HUES64 (cell line): ENCODE measurements around the gene YBX1.
"Not testable (repeated sequence)": the region's sequence is repeated elsewhere in the genome, so short reads cannot be mapped to it uniquely, and the experiment has no call there.

ENCODE experiments used
- H3K27ac ChIP-seq: 2 replicates; pipeline ENCODE4 v1.7.0; 2013; ENCODE audit warnings: low read depth, low read length, inconsistent platforms
- H3K27me3 ChIP-seq: 2 replicates; pipeline ENCODE4 v1.6.1; 2013; ENCODE audit warnings: mild to moderate bottlenecking, low read length; ENCODE audit not compliant: insufficient read depth
- H3K36me3 ChIP-seq: 2 replicates; pipeline ENCODE4 v1.6.1; 2013; ENCODE audit warnings: mild to moderate bottlenecking, low read length; ENCODE audit not compliant: insufficient read depth
- H3K4me1 ChIP-seq: 2 replicates; pipeline ENCODE4 v1.6.1; 2013; ENCODE audit warnings: mild to moderate bottlenecking, low read length, moderate library complexity; ENCODE audit not compliant: insufficient read depth
- H3K4me3 ChIP-seq: 2 replicates; pipeline ENCODE4 v1.5.1; 2013; ENCODE audit warnings: mild to moderate bottlenecking, low read length, moderate library complexity
- H3K9ac ChIP-seq: 2 replicates; pipeline ENCODE4 v1.6.1; 2013; ENCODE audit warnings: mild to moderate bottlenecking, low read depth, low read length
- H3K9me3 ChIP-seq: 2 replicates; pipeline ENCODE4 v1.6.1; 2013; ENCODE audit warnings: low read depth, low read length; ENCODE audit not compliant: insufficient read depth
- WGBS: fragments of 150-250, 120-280 bp; methylation state at CpG from one replicate; pipeline ENCODE4 v1.1.7; 2013; ENCODE audit warnings: missing lambda C conversion rate; 5-methylcytosine and 5-hydroxymethylcytosine counted together

The YBX1 gene

DNA sequence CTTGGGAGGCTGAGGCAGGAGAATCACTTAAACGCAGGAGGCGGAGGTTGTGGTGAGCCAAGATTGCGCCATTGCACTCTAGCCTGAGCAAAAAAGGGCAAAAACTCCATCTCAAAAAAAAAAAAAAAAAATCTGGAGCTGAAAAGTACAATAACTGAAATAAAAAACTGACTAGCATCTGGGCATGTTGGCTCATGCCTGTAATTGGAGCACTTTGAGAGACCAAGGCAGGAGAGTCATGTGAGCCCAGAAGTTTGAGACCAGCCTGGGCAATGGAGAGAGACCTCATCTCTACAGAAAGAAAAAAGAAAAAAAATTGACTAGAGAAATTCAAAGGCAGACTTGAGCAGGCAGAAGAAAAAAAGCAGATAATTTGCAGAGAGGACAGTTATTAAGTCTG, 39.7 kb downstream of the YBX1 start:
- Histone ChIP-seq H3K27ac (no peak overlapping the region), H3K27me3 (no peaks in the 10 kb centered on the region), H3K9me3 (no peaks in the 10 kb centered on the region), H3K36me3 (peaks cover 3% of the 10 kb centered on the region; the same call in 1 of the 2 replicates), H3K4me3 (no peak overlapping the region), H3K4me1 (no peaks in the 10 kb centered on the region), H3K9ac (no peak overlapping the region)
- 100% methylated on average over 3 of the region's 3 CpGs for WGBS

DNA sequence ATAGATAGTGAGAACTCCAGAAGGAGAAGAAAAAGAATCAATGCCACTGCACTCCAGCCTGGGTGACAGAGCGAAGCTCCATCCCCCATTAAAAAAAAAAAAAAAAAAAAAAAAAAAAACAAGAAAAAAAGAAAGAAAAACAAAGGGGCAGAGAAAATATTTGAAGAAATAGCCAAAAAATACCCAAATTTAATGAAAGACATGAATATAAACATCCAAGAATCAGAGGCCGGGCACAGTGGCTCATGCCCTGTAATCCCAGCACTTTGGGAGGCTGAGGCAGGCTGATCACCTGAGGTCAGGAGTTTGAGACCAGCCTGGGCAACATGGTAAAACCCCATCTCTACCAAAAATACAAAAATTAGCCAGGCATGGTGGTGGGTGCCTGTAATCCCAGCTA, 40.2 kb downstream of the YBX1 start:
- H3K4me1 ChIP-seq, H3K36me3 ChIP-seq, H3K27me3 ChIP-seq, H3K9me3 ChIP-seq, H3K27ac ChIP-seq, H3K9ac ChIP-seq, H3K4me3 ChIP-seq: not testable (repeated sequence)
- WGBS: 96% methylated on average over 1 of the region's 2 CpGs

GRCh38 chr1:42723511-42723910, 41.3 kb downstream of the YBX1 start:
- Histone ChIP-seq H3K4me3 (no peak overlapping the region), H3K9ac (no peak overlapping the region)

GRCh38 chr1:42725820-42726219, 43.6 kb downstream of the YBX1 start:
- WGBS: 98% methylated on average over 4 of the region's 4 CpGs
- H3K9ac ChIP-seq, H3K27ac ChIP-seq, H3K9me3 ChIP-seq, H3K36me3 ChIP-seq, H3K4me1 ChIP-seq, H3K27me3 ChIP-seq, H3K4me3 ChIP-seq: not testable (repeated sequence)

More at GRCh38 chr1:42723511-42723910, 41.3 kb downstream of the YBX1 start:
- no peaks in the 10 kb centered on the region for H3K9me3 ChIP-seq
- H3K27ac ChIP-seq: no peak overlapping the region
- WGBS: 86% methylated on average over 6 of the region's 6 CpGs
- H3K36me3 ChIP-seq: 0 out of 2 replicates have a peak, but pooled peaks cover 3% of the 10 kb centered on the region
- no peaks in the 10 kb centered on the region for H3K4me1 ChIP-seq
- no peaks in the 10 kb centered on the region for H3K27me3 ChIP-seq

GRCh38 chr1:42730002-42730401, 47.8 kb downstream of the YBX1 start:
- Histone ChIP-seq H3K9me3 (no peaks in the 10 kb centered on the region), H3K4me1 (no peaks in the 10 kb centered on the region; the same call in 1 of the 2 replicates), H3K9ac (no peak overlapping the region), H3K27me3 (no peaks in the 10 kb centered on the region), H3K36me3 (no peaks in the 10 kb centered on the region), H3K27ac (no peak overlapping the region), H3K4me3 (no peak overlapping the region)
- 79% methylated on average over 3 of the region's 3 CpGs for WGBS

DNA sequence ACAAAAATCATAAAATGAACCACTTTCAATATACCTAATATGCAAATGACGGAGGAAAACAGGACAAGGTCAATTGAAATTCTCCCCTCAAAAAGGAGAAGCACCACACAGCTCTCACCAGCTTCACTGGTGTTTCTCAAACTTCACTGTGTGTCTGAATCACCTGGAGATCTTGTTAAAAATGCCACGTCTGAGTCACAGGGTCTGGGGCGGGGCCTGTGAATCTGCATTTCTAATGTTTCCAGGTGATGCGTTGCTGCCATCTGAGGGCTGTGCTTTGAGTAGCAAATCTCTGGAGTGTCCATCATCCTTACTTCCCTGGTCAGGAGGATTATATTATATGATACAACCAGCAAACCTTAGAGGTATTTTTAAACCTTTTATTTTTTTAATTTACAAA, 48.8 kb downstream of the YBX1 start:
- Histone ChIP-seq H3K9ac (no peak overlapping the region), H3K4me1 (no peaks in the 10 kb centered on the region; the same call in 1 of the 2 replicates), H3K9me3 (no peaks in the 10 kb centered on the region), H3K36me3 (no peaks in the 10 kb centered on the region), H3K27ac (no peak overlapping the region), H3K27me3 (no peaks in the 10 kb centered on the region), H3K4me3 (no peak overlapping the region)
- 61% methylated on average over 4 of the region's 4 CpGs for WGBS

- Histone ChIP-seq H3K4me3 (no peak overlapping the region), H3K27me3 (no peaks in the 10 kb centered on the region), H3K9ac (no peak overlapping the region), H3K4me1 (no peaks in the 10 kb centered on the region; the same call in 1 of the 2 replicates), H3K27ac (no peak overlapping the region), H3K9me3 (no peaks in the 10 kb centered on the region), H3K36me3 (no peaks in the 10 kb centered on the region)
- 87% methylated on average over 3 of the region's 3 CpGs for WGBS
Measured at GRCh38 chr1:42731585-42731984, 49.4 kb downstream of the YBX1 start.

- Histone ChIP-seq H3K36me3 (no peaks in the 10 kb centered on the region), H3K4me1 (no peaks in the 10 kb centered on the region; the same call in 1 of the 2 replicates), H3K27me3 (no peaks in the 10 kb centered on the region), H3K9ac (no peak overlapping the region), H3K9me3 (no peaks in the 10 kb centered on the region), H3K27ac (no peak overlapping the region), H3K4me3 (no peak overlapping the region)
- 91% methylated on average over 10 of the region's 10 CpGs for WGBS
Measured at GRCh38 chr1:42732126-42732680, 50.0 kb downstream of the YBX1 start.

DNA sequence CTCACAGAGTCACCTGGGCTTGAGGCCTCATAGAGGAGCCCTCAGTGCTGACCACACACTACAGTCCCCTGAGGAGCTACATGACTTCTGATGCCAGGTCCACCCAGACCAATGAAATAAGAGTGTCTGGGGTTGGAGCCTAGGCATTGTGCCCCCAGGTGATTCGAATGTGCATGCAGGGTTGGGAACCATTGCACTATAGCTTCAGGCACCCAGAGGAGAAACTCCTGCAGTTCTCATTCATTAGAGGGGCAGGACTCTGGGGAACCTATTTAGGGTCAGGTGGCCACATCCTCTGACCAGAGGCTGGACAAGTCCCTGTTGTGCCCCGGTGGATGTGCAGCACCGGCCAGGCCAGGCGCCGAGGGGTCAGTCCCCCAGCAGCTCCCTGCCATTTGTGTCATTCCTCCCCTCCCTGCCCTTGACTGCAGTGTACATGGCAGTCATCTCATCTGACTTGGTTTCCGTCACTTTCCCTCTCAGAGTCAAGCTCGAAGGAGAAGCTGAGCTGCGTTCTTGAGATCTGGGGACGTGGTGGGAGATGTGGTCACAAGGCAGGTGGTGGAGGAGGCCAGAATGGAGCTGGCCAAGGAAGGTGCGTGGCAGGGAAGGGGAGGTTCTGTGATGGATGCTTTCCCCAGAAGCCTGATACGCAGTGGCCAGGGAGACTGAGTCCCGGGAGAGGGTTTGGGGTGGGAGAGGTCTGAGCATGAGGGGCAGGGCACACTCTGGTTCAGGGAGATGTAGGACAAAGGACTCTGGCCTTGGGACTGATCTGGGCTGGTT, 51.4 kb downstream of the YBX1 start:
- 92% methylated on average over 12 of the region's 12 CpGs for WGBS
- H3K9ac ChIP-seq: no peak overlapping the region

GRCh38 chr1:42734201-42735035, 52.2 kb downstream of the YBX1 start:
- no peak overlapping the region for H3K9ac ChIP-seq
- H3K4me1 ChIP-seq: peaks cover 6% of the 10 kb centered on the region; the same call in 1 of the 2 replicates
- no peaks in the 10 kb centered on the region for H3K9me3 ChIP-seq
- WGBS: 83% methylated on average over 7 of the region's 7 CpGs
- H3K27me3 ChIP-seq: no peaks in the 10 kb centered on the region
- H3K27ac ChIP-seq: no peak overlapping the region
- H3K36me3 ChIP-seq: no peaks in the 10 kb centered on the region
- H3K4me3 ChIP-seq: no peak overlapping the region

More for the DNA sequence above, 51.4 kb downstream of the YBX1 start:
- no peaks in the 10 kb centered on the region for H3K27me3 ChIP-seq
- H3K4me1 ChIP-seq: peaks cover under 1% of the 10 kb centered on the region; the same call in 1 of the 2 replicates
- H3K27ac ChIP-seq: no peak overlapping the region
- no peaks in the 10 kb centered on the region for H3K36me3 ChIP-seq
- no peaks in the 10 kb centered on the region for H3K9me3 ChIP-seq
- no peak overlapping the region for H3K4me3 ChIP-seq

DNA sequence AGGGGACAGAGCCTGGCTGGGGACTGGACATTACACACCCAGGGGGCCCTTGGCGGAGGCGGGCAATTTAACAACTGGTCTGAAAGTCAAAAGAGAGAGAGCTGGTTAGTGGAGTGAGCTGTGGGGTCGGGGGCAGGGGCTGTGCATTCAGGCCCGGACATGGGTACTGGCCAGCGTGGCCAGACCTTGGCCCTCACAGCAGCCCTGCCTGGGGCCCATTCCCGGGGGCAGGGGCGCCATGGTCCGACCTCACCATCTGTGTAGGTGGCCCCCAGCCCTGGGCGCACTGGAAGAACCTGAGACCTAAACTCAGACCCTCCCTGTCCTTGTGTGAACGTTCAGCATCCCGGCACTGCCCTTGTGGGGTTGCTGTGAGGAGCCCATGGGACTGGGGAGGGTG, 52.8 kb downstream of the YBX1 start:
- H3K27ac ChIP-seq: no peak overlapping the region
- 93% methylated on average over 11 of the region's 11 CpGs for WGBS

More for the DNA sequence above, 52.8 kb downstream of the YBX1 start:
- Histone ChIP-seq H3K4me1 (peaks cover 12% of the 10 kb centered on the region; the same call in 1 of the 2 replicates), H3K9me3 (no peaks in the 10 kb centered on the region), H3K36me3 (no peaks in the 10 kb centered on the region), H3K27me3 (no peaks in the 10 kb centered on the region), H3K4me3 (no peak overlapping the region), H3K9ac (no peak overlapping the region)
